ENCODE data around the gene OR11H7.

- no peak for TF ChIP-seq CTCF (conservative IDR thresholded peaks at IDR 0.05; ENCODE audit: low read depth, low read length)
- TF ChIP-seq EZH2 (IDR thresholded peaks at IDR 0.05; ENCODE audit: low read length, unreplicated experiment) = no peak
- TF ChIP-seq EZH2phosphoT487 (IDR thresholded peaks at IDR 0.05; ENCODE audit: borderline replicate concordance, low read length) = no peak
These were observed 5.4 kb upstream of the OR11H7 start, which contains the start of gene OR11H6 for GRCh38 chr14:20223410-20223809.

Data from PC-3 (cell line).